ENCODE measurements around the gene UBXN7. TPM values are rescaled to one million over a fixed set of nuclear protein-coding genes. Genes with fewer than 3 reads are reported as not detected.
"Not testable (repeated sequence)": the region's sequence is repeated elsewhere in the genome, so short reads cannot be mapped to it uniquely, and the experiment has no call there.

The UBXN7 gene, protein sequence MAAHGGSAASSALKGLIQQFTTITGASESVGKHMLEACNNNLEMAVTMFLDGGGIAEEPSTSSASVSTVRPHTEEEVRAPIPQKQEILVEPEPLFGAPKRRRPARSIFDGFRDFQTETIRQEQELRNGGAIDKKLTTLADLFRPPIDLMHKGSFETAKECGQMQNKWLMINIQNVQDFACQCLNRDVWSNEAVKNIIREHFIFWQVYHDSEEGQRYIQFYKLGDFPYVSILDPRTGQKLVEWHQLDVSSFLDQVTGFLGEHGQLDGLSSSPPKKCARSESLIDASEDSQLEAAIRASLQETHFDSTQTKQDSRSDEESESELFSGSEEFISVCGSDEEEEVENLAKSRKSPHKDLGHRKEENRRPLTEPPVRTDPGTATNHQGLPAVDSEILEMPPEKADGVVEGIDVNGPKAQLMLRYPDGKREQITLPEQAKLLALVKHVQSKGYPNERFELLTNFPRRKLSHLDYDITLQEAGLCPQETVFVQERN
- 19.0 and 22.2 TPM in 2 replicates for total RNA-seq (2014; rRNA removed; shearing (Covaris generic))

DNA sequence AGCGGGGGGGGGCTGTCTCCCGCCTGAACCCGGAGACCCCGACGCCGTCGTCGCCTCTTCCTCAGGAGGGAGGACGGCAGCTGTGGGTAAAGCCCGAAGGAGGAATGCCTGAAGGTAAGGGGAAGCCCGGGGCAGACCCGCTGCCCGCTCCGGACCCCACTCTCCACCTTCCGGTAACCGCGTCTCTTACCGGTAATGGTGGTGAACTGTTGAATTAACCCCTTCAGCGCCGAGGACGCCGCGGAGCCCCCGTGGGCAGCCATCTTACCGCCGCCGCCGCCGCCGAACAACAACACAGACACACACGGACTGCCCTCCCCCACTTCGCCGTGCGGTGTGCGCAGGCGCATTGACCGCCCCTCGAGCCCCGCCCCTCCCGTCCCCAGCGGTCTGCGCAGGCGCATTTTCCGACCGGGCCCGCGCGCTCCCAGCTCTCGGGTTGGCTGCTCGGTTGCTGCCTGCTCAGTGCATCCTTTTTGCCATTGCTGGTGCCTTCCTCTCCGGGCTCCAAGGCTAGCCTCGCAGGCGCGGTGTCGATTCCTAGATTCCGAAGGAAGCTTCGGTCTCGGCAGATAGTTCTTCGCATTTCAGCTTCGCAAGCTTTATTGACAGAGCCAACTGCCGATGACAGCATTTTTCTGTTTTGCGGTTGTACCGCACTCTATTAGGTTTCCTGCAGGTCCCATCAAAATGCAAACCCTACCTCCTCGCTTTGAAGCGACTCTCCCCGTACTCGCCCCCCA is at the start of gene UBXN7:
Gene UBXN7 (minus strand): TSS at position 291 of the 743 bp plus-strand sequence. CDS start 28 bp downstream, at position 263.
- in situ Hi-C loops (cut with HindIII; ENCODE audit: low sequenced_read_pairs), result no loop called here

DNA sequence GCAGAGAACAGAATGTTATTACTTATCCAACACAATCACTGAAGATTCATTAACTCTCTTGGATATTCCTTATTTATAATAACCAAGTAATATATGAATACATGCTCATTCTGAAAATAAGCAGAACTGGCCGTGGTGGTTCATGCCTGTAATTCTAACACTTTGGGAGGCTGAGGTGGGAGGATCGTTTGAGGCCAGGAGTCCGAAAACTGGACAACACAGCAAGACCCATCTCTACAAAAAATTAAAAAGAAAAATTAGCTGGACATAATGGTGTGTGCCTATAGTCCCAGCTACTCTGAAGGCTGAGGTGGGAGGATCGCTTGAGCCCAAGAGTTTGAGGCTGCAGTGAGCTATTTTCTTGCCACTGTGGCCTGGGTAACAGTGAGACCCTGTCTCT is 45.5 kb upstream of the UBXN7 start:
- DNase-seq (ENCODE audit: low spot score), result no peak
- in situ Hi-C loops (cut with HindIII; ENCODE audit: low sequenced_read_pairs), result no loop called here

More for the DNA sequence above, at the start of gene UBXN7:
- peak; percentile 94 for DNase-seq (ENCODE audit: low spot score)

DNA sequence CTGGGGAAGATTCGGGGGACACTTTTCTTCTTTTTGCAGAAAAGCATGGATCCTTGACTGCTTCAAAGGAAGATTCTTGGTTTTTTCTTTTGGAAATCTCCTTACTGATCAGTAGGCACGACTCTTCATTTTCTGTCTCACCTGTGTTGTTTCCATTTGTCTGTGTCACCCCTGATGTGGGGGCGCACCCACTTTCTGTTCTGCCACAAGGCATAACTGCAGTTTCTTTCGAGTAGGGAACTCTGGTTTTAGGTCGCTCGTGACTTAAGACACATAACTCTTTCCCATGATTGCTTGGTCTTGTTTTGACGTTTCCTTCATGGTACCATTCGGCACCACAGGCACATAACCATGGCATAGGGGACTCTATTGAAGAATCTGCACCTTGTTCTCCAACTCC is 40.1 kb upstream of the UBXN7 start:
- in situ Hi-C loops (cut with HindIII; ENCODE audit: low sequenced_read_pairs), result no loop called here
- DNase-seq (ENCODE audit: low spot score), result no peak

DNA sequence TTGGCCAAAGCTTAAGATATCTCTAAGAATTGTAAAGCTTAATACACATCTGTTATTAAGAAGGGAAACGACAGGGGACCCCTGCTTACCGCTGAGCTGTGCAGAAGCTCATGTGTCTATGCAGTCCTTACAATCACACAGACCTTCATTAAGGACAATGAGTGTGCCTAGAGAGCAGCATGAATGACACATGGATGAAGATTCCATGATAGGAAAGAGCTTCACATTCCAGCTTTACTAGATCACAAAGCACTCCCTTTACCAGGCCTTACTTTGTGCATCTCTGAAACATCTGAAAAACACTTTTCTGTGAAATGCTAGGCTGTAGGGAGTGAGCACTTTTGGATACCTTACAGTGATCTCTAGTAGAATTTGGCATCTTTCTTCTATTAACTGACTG is 39.3 kb upstream of the UBXN7 start:
- in situ Hi-C loops (cut with HindIII; ENCODE audit: low sequenced_read_pairs), result no loop called here
- no peak for DNase-seq (ENCODE audit: low spot score)

- in situ Hi-C loops (cut with HindIII; ENCODE audit: low sequenced_read_pairs), result not testable (repeated sequence)
These were observed 38.0 kb upstream of the UBXN7 start for GRCh38 chr3:196470182-196470581.

GRCh38 chr3:196463804-196464203 is 31.6 kb upstream of the UBXN7 start:
- in situ Hi-C loops (cut with HindIII; ENCODE audit: low sequenced_read_pairs), result no loop called here
- no peak for DNase-seq (ENCODE audit: low spot score)

More at GRCh38 chr3:196470182-196470581, 38.0 kb upstream of the UBXN7 start:
- DNase-seq (ENCODE audit: low spot score), result not testable (repeated sequence)

DNA sequence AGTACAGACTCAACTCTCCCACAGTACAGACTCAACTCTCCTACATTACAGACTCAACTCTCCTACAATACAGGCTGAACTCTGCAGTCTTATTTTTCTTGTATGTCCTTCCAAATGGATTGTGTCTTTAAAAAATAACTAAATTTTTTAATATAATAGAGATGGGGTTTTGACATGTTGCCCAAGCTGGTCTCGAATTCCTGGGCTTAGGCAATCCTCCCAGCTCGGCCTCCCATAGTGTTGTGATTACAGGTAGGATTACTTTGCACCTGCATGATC is 31.2 kb upstream of the UBXN7 start:
- no peak for DNase-seq (ENCODE audit: low spot score)
- in situ Hi-C loops (cut with HindIII; ENCODE audit: low sequenced_read_pairs), result no loop called here

- DNase-seq (ENCODE audit: low spot score); in situ Hi-C loops (cut with HindIII; ENCODE audit: low sequenced_read_pairs): not testable (repeated sequence)
These were observed 30.7 kb upstream of the UBXN7 start for GRCh38 chr3:196462680-196463477.

DNA sequence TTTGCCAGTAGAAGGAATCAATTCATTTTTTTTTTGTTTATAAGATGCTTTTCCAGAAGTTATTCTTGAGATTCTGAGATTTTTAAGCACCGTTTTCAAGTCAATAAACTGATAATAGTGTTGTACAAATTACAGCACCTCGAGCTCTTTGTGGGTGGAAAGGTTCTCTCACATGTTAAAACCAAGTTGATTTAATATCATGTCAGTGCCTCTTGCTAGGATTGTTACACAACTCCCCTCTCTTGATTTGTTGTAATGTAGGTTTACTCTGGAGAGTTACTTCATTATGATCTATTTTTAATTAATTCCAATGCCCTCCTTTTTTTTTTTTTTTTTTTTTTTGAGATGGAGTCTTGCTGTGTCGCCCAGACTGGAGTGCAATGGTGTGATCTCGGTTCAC is 25.8 kb upstream of the UBXN7 start:
- no peak for DNase-seq (ENCODE audit: low spot score)
- in situ Hi-C loops (cut with HindIII; ENCODE audit: low sequenced_read_pairs), result no loop called here

- DNase-seq (ENCODE audit: low spot score); in situ Hi-C loops (cut with HindIII; ENCODE audit: low sequenced_read_pairs): not testable (repeated sequence)
These were observed 25.2 kb upstream of the UBXN7 start for GRCh38 chr3:196457470-196457869.

DNA sequence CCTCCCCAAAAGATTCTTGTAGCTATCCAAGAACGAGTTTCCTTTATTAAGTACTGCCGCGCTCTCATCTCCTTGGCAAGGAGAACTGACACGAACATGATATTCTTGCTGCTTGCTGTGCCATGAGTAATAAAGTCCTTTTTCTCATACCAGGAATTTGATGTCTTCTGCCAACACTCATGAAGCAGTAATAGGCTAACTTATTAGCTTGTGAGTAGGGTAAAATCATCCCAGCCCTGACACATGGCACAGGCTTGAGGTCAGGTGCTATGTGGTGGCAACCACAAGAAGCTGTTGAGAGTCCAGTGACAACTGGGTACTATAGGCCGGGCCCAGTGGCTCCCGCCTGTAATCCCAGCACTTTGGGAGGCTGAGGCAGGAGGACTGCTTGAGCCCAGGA is 22.7 kb upstream of the UBXN7 start:
- no peak for DNase-seq (ENCODE audit: low spot score)
- in situ Hi-C loops (cut with HindIII; ENCODE audit: low sequenced_read_pairs), result no loop called here

DNA sequence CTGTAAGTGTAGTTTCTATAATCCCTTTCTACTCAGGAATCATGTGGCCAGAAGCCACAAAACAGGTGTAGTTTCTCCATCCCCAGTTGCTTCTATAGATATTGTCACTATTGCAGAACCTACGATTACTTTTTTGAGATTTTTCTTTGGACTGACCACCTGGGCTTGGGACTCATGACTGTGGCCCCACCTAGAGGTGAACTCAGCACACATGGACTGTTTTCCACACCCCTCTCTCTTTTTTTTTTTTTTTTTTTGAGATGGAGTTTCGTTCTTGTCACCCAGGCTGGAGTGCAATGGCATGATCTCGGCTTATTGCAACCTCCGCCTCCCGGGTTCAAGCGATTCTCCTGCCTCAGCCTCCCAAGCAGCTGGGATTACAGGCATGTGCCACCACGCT is 13.2 kb upstream of the UBXN7 start:
- DNase-seq (ENCODE audit: low spot score); in situ Hi-C loops (cut with HindIII; ENCODE audit: low sequenced_read_pairs): not testable (repeated sequence)

- in situ Hi-C loops (cut with HindIII; ENCODE audit: low sequenced_read_pairs), result no loop called here
- DNase-seq (ENCODE audit: low spot score), result no peak
These were observed 12.3 kb upstream of the UBXN7 start for GRCh38 chr3:196444500-196444894.

DNA sequence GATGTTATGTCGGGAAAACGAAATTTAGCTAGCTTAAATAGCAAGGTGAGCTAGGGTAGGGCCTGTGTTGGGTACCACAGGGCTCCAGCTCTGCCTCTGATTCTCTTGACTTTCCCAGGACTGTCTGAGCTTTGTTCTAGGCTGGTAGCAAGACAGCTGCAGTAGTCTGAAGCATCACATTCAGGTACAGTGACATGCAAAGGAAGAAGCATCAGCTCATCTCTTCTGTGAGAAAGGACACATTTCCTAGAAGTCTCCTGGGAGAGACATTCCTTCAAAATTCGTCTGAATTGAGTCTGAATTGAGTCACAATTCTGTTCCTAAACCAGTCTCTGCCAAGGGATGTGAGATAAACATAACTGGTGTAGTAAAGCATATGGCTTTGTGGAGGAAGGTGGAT is 8.5 kb upstream of the UBXN7 start:
- in situ Hi-C loops (cut with HindIII; ENCODE audit: low sequenced_read_pairs), result no loop called here
- no peak for DNase-seq (ENCODE audit: low spot score)

GRCh38 chr3:196440041-196440537 is 7.9 kb upstream of the UBXN7 start:
- DNase-seq (ENCODE audit: low spot score), result no peak
- in situ Hi-C loops (cut with HindIII; ENCODE audit: low sequenced_read_pairs), result no loop called here

GRCh38 chr3:196431181-196432136 is 768 bp downstream of the UBXN7 start:
- in situ Hi-C loops (cut with HindIII; ENCODE audit: low sequenced_read_pairs), result no loop called here
- DNase-seq (ENCODE audit: low spot score), result peak; percentile 44

- DNase-seq (ENCODE audit: low spot score), result no peak
- in situ Hi-C loops (cut with HindIII; ENCODE audit: low sequenced_read_pairs), result no loop called here
These were observed 4.2 kb downstream of the UBXN7 start for GRCh38 chr3:196428041-196428440.

- DNase-seq (ENCODE audit: low spot score); in situ Hi-C loops (cut with HindIII; ENCODE audit: low sequenced_read_pairs): not testable (repeated sequence)
These were observed 7.8 kb downstream of the UBXN7 start for GRCh38 chr3:196424421-196424820.
